GM13977 (cell line): ENCODE data around the gene CFAP61.

Experiments
- DNase-seq: peaks from one replicate; pipeline ENCODE4 v3.0.0; 2012; ENCODE audit warnings: low spot score
- CTCF ChIP-seq: IDR thresholded peaks from 2 replicates; pipeline ENCODE4 v1.5.1; 2012; ENCODE audit warnings: mild to moderate bottlenecking, control low read depth; ENCODE audit not compliant: insufficient read depth; ENCODE audit errors: extremely low read depth, missing control alignments
- in situ Hi-C: fragments of 300-500 bp; cut with MboI; formaldehyde crosslinking; loops from one replicate; pipeline ENCODE4 v1.12.0; 2022; ENCODE audit warnings: low sequenced_read_pairs, low pct_unique_long_range_greater_than_20kb, mixed read lengths, inconsistent platforms; ENCODE audit not compliant: unreplicated experiment

Gene CFAP61

GRCh38 chr20:20407891-20408805 lies 355.8 kb downstream of the CFAP61 start:
- in situ Hi-C loops: no loop called here
- DNase-seq: no peak
- TF ChIP-seq CTCF: no peak

DNA sequence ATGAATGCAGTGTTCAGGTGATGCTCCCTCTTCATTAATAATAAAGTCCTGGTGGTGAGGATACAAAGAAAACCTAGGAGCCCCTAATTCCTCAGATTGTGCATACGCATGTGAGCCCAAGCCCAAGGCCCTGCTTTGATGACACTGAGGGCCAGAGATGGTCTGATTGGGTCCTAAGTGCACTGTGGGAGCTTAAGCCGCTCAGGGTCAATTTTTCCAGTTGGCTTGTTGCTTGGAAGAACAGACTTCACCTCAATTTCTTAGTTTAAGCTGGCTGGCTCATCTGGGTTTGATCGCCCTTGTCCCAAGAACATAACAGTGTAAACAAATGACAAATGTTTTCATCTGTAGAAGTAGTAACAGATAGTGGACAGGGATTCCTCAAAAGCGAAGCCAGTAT lies 357.0 kb downstream of the CFAP61 start:
- no peak for DNase-seq
- in situ Hi-C loops: no loop called here
- no peak for TF ChIP-seq CTCF
